K562 (cell line): ENCODE data around the gene MLIP. TPM values are rescaled to one million over a fixed set of nuclear protein-coding genes. Genes with fewer than 3 reads are reported as not detected.

Source experiments
- ATAC-seq: fragments of 200-7000 bp; cut with Tn5 transposase; 3 replicates; pipeline ENCODE4 v1.9.1; 2020; ENCODE audit warnings: moderate library complexity
- BruUV-seq: library from RNA; stranded (reverse); fragments of 400-500 nt; replicated peaks from 2 replicates; lab custom pipeline; 2021; lab: Mats Ljungman, UMichigan
- CTCF ChIA-PET: fragments of 300-600 bp; formaldehyde crosslinking; extraction: SDS; loops from one replicate; lab custom pipeline; 2021; ENCODE audit warnings: low intra/inter-chr PET ratio; lab: Yijun Ruan, JAX
- POLR2A ChIA-PET: fragments of 300-600, 350-650 bp; sonication (Branson Sonifier 250); formaldehyde crosslinking; extraction: SDS; loops from one replicate; lab custom pipeline; 2021; ENCODE audit warnings: antibody characterized with exemption, inconsistent platforms; lab: Yijun Ruan, JAX
- DNase-seq, 4 experiments: peaks; one replicate each; pipeline versions ENCODE4 v3.0.0 to v3.0.0-alpha.2; 2011 to 2018; ENCODE audit warnings: low spot score in 3 of 4, mixed read lengths in 3 of 4; ENCODE audit errors: extremely low read depth in 1 of 4
- FAIRE-seq: peaks from 2 replicates; lab custom pipeline; 2011; peaks lifted over from hg19 to GRCh38; lab: Jason Lieb, UNC
- H2AFZ ChIP-seq: 2 replicates; pipeline ENCODE4 v1.6.0; 2011; ENCODE audit warnings: low read depth, low read length, control low read depth, inconsistent platforms
- H3K27ac ChIP-seq: fragments of 200-600 bp; 3 replicates; pipeline ENCODE4 v1.8.0; 2011; ENCODE audit warnings: low read depth, mild to moderate bottlenecking, control low read depth, inconsistent platforms, low read length, moderate library complexity, mixed read lengths; ENCODE audit errors: extremely low read depth
- H3K27me3 ChIP-seq, 2 experiments: fragments of 300-600 bp in 1 of 2; 2 replicates in 1 of 2; 3 replicates in 1 of 2; pipeline versions ENCODE4 v1.6.0 to v1.8.0; 2011; ENCODE audit warnings: inconsistent platforms in 2 of 2, low read length in 2 of 2, mild to moderate bottlenecking in 1 of 2, mixed read lengths in 1 of 2, moderate library complexity in 1 of 2; ENCODE audit not compliant: control insufficient read depth in 2 of 2, insufficient read depth in 2 of 2
- H3K36me3 ChIP-seq: fragments of 300-600 bp; 3 replicates; pipeline ENCODE4 v1.8.0; 2011; ENCODE audit warnings: mild to moderate bottlenecking, low read length, inconsistent platforms; ENCODE audit not compliant: control insufficient read depth, insufficient read depth
- H3K4me1 ChIP-seq, 2 experiments: fragments of 200-600 bp in 1 of 2; replicated peaks in 1 of 2; 2 replicates in 1 of 2; 3 replicates in 1 of 2; pipeline versions ENCODE4 v1.5.1 to v1.8.0; 2011; ENCODE audit warnings: inconsistent platforms in 2 of 2, low read length in 2 of 2, mild to moderate bottlenecking in 1 of 2, mixed read lengths in 1 of 2, moderate library complexity in 1 of 2; ENCODE audit not compliant: control insufficient read depth in 2 of 2, insufficient read depth in 2 of 2
- H3K4me2 ChIP-seq: 2 replicates; pipeline ENCODE4 v1.6.1; 2011; ENCODE audit warnings: low read length, control low read depth, inconsistent platforms, mixed read lengths; ENCODE audit not compliant: insufficient read depth
- H3K4me3 ChIP-seq: fragments of 200-600 bp; sonication (generic), shearing (Covaris generic); 2 replicates; pipeline ENCODE4 v1.5.1; 2016; ENCODE audit warnings: control low read depth, inconsistent platforms
- H3K79me2 ChIP-seq: fragments of 200-600 bp; 3 replicates; pipeline ENCODE4 v1.8.0; 2011; ENCODE audit warnings: low read length, inconsistent platforms; ENCODE audit not compliant: control insufficient read depth, insufficient read depth
- H3K9ac ChIP-seq, 2 experiments: 2 replicates each; pipeline versions ENCODE4 v1.6.0 to v1.6.1; 2011; ENCODE audit warnings: low read depth in 2 of 2, low read length in 2 of 2, control low read depth in 1 of 2, inconsistent platforms in 1 of 2, mild to moderate bottlenecking in 1 of 2, mixed read lengths in 1 of 2; ENCODE audit not compliant: insufficient read depth in 1 of 2
- H3K9me1 ChIP-seq: one replicate; pipeline ENCODE4 v1.6.0; 2011; ENCODE audit warnings: inconsistent platforms, mild to moderate bottlenecking, low read length, moderate library complexity; ENCODE audit not compliant: control insufficient read depth, insufficient read depth
- H3K9me3 ChIP-seq: replicated peaks from 2 replicates; pipeline ENCODE4 v1.5.1; 2011; ENCODE audit warnings: low read depth, low read length, inconsistent platforms; ENCODE audit not compliant: control insufficient read depth, insufficient read depth
- H4K20me1 ChIP-seq: replicated peaks from 2 replicates; pipeline ENCODE4 v1.6.1; 2011; ENCODE audit warnings: low read length, inconsistent platforms, mixed read lengths; ENCODE audit not compliant: control insufficient read depth, insufficient read depth
- BDP1 ChIP-seq: IDR thresholded peaks from 3 replicates; pipeline ENCODE4 v1.6.1; 2011; ENCODE audit not compliant: insufficient read length, insufficient read depth
- DLX4 ChIP-seq: fragments of 250-450 bp; sonication (Bioruptor Pico); IDR thresholded peaks from 2 replicates; pipeline ENCODE4 v1.6.1; 2021; ENCODE audit warnings: mild to moderate bottlenecking
- E2F8 ChIP-seq: fragments of 450-650 bp; IDR thresholded peaks from 2 replicates; pipeline ENCODE4 v1.7.1; 2018; ENCODE audit warnings: mild to moderate bottlenecking, low read depth; ENCODE audit not compliant: partially characterized antibody
- FOS ChIP-seq: IDR thresholded peaks from 3 replicates; pipeline ENCODE4 v1.6.1; 2011; ENCODE audit not compliant: insufficient read length; ENCODE audit errors: extremely low read depth
- OTX1 ChIP-seq: fragments of 450-650 bp; formaldehyde crosslinking; IDR thresholded peaks from 2 replicates; pipeline ENCODE4 v1.4.0; 2022; ENCODE audit warnings: mild to moderate bottlenecking
- PHF8 ChIP-seq: fragments of 200-600 bp; sonication (generic); IDR thresholded peaks from 2 replicates; pipeline ENCODE4 v1.6.1; 2012; ENCODE audit warnings: mixed run types, mild to moderate bottlenecking, inconsistent platforms, low read length, moderate library complexity, borderline replicate concordance
- ZNF133 ChIP-seq: fragments of 250-450 bp; sonication (Bioruptor Pico); IDR thresholded peaks from 2 replicates; pipeline ENCODE4 v1.4.0; 2020; ENCODE audit warnings: mild to moderate bottlenecking
- ZNF232 ChIP-seq: sonication (generic); formaldehyde crosslinking; IDR thresholded peaks from 2 replicates; pipeline ENCODE4 v1.8.0; 2022; ENCODE audit warnings: mild to moderate bottlenecking, missing genetic modification reagents
- ZSCAN29 ChIP-seq: fragments of 450-650 bp; IDR thresholded peaks from 2 replicates; pipeline ENCODE4 v1.6.1; 2017
- WGBS: fragments of 100-300 bp; shearing (Covaris generic); methylation state at CpG from one replicate; pipeline ENCODE4 v1.1.6; 2016; ENCODE audit warnings: low coverage, mixed read lengths; ENCODE audit not compliant: insufficient coverage; ENCODE audit errors: missing lambda C conversion rate; 5-methylcytosine and 5-hydroxymethylcytosine counted together
- in situ Hi-C: fragments of 300-500 bp; cut with MboI; formaldehyde crosslinking; loops from 4 replicates; pipeline ENCODE4 v1.15.0; 2018; ENCODE audit warnings: inconsistent platforms, mixed read lengths
- intact Hi-C: fragments of 100-400 bp; cut with micrococcal nuclease; formaldehyde crosslinking; loops from 2 replicates; pipeline ENCODE4 v1.14.2; 2022
- polyA plus RNA-seq, 8 experiments: library from polyadenylated mRNA; depleted of rRNA in 4 of 8; stranded (reverse) in 5 of 8; unstranded in 3 of 8; fragments of >200 nt; fragmentation: Nextera tagmentation in 2 of 8; fragmentation: Illumina TruSeq in 1 of 8; extraction: Ambion mirVana in 2 of 8; extraction: Trizol in 1 of 8; gene quantifications; 2 replicates each; pipeline versions ENCODE4 v1.2.1 to v1.2.3, GENCODE V29; 2011 to 2014; ENCODE audit warnings: inconsistent platforms in 1 of 8, missing spikeins in 1 of 8
- total RNA-seq, 7 experiments: library from RNA; depleted of rRNA in 6 of 7; stranded (reverse); fragments of >200 nt in 6 of 7; fragmentation: Illumina TruSeq in 2 of 7; extraction: Trizol in 2 of 7; gene quantifications; 2 replicates each; pipeline versions ENCODE4 v1.2.1 to v1.2.3, GENCODE V29; 2011 to 2021; ENCODE audit warnings: low replicate concordance in 1 of 7
- TF ChIP-seq, protein P1 (sequence below): fragments of 250-450 bp; sonication (Bioruptor Pico); IDR thresholded peaks from 2 replicates; pipeline ENCODE4 v1.4.0; 2020

Gene MLIP
- total and polyA plus RNA-seq, 9 of the 15 experiments (the other 6 are each of a cell fraction or from before 2014, with no cell fraction given): not detected

DNA sequence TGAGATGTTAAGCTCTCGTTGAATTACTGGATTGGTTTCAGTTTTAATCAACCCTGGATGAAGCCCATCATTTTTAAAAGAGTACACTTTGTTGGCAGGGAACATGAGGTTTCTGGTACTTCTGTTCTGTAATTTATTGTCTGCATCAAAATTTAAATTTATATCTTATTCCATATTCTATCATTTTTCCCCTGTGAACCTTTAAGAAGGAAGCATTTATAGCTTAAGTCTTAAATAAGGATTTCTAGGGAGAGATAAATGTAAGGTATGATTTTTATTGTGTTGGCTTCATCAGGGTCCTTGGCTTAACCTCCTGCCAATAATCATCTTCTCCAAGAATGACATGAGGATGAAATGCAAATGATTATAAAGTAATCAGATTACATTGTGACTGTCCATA lies 40.6 kb downstream of the MLIP start:
- TF ChIP-seq, protein P1, sequence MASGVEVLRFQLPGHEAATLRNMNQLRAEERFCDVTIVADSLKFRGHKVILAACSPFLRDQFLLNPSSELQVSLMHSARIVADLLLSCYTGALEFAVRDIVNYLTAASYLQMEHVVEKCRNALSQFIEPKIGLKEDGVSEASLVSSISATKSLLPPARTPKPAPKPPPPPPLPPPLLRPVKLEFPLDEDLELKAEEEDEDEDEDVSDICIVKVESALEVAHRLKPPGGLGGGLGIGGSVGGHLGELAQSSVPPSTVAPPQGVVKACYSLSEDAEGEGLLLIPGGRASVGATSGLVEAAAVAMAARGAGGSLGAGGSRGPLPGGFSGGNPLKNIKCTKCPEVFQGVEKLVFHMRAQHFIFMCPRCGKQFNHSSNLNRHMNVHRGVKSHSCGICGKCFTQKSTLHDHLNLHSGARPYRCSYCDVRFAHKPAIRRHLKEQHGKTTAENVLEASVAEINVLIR (CRISPR knock-in tag): no peak
- TF ChIP-seq PHF8 (no peak), E2F8 (no peak), DLX4 (CRISPR knock-in tag) (no peak), ZNF232 (CRISPR knock-in tag) (no peak), BDP1 (no peak), FOS (no peak), ZSCAN29 (no peak), ZNF133 (CRISPR knock-in tag) (no peak), OTX1 (CRISPR knock-in tag) (no peak)
- TF ChIP-seq, all 486 proteins: peak for 0
- ChIA-PET POLR2A (no interaction called here), CTCF (no interaction called here)
- BruUV-seq: no TSS peak
- no peak overlapping the region for H2AFZ ChIP-seq
- H3K9me3 ChIP-seq: no peaks in the 10 kb centered on the region; the same call in 1 of the 2 replicates
- in situ Hi-C loops (no loop called here), intact Hi-C loops (no loop called here)
- no peaks in the 10 kb centered on the region for H3K79me2 ChIP-seq
- H3K9me1 ChIP-seq: no peaks in the 10 kb centered on the region
- no peaks in the 10 kb centered on the region for H3K4me1 ChIP-seq
- no peaks in the 10 kb centered on the region for H3K27me3 ChIP-seq
- no peak overlapping the region for H3K4me3 ChIP-seq
- no peak for ATAC-seq
- H3K27ac ChIP-seq: no peak overlapping the region
- no peaks in the 10 kb centered on the region for H3K36me3 ChIP-seq
- DNase-seq: no peak
- no peak overlapping the region for H3K4me2 ChIP-seq
- WGBS: 0% methylated on average over 1 of the region's 1 CpG
- no peaks in the 10 kb centered on the region for H4K20me1 ChIP-seq
- FAIRE-seq: no peak
- H3K9ac ChIP-seq: no peak overlapping the region
